ENCODE data around the gene CYP2D6. TPM values are rescaled to one million over a fixed set of nuclear protein-coding genes. Genes with fewer than 3 reads are reported as not detected.
"Not testable (repeated sequence)": the region's sequence is repeated elsewhere in the genome, so short reads cannot be mapped to it uniquely, and the experiment has no call there.

The CYP2D6 gene
- total RNA-seq, 2 experiments from 2014 or later, result 7.4 to 7.5 TPM

GRCh38 chr22:42145175-42145574, 14.6 kb upstream of the CYP2D6 start:
- intact Hi-C loops (cut with DNase I, micrococcal nuclease), result no loop called here
- ATAC-seq (ENCODE audit: poor library complexity) (no peak), DNase-seq (no peak)
- no peaks in the 10 kb centered on the region for H3K4me1 Mint-ChIP-seq (ENCODE audit: low read depth)
- H3K9me3 Mint-ChIP-seq, result no peaks in the 10 kb centered on the region
- TF ChIP-seq CTCF (IDR thresholded peaks at IDR 0.05), result no peak
- ChIA-PET POLR2A (no interaction called here), CTCF (no interaction called here)
- no peak overlapping the region for H3K4me3 ChIP-seq (ENCODE audit: low read length)
- no peaks in the 10 kb centered on the region for H3K9me3 ChIP-seq (ENCODE audit: control insufficient read depth in 1 of 2, insufficient read depth in 1 of 2, low read length in 2 of 2)
- no peak overlapping the region for H3K27ac ChIP-seq (ENCODE audit: low read depth in 1 of 2, low read length in 2 of 2)
- H3K4me3 Mint-ChIP-seq, result no peak overlapping the region
- no peaks in the 10 kb centered on the region for H3K4me1 ChIP-seq (ENCODE audit: insufficient read depth, low read length)
- H3K27ac Mint-ChIP-seq, result no peak overlapping the region
- peaks cover 11% of the 10 kb centered on the region for H3K36me3 ChIP-seq (ENCODE audit: insufficient read depth, low read length)
- H3K27me3 Mint-ChIP-seq, result no peaks in the 10 kb centered on the region
- H3K36me3 Mint-ChIP-seq (ENCODE audit: low read depth), result peaks cover 41% of the 10 kb centered on the region
- no peaks in the 10 kb centered on the region for H3K27me3 ChIP-seq (ENCODE audit: control insufficient read depth in 1 of 2, insufficient read depth in 2 of 2, low read length in 2 of 2)

- peaks cover 11% of the 10 kb centered on the region for H3K36me3 ChIP-seq (ENCODE audit: insufficient read depth, low read length)
- POLR2A ChIA-PET; H3K4me1 Mint-ChIP-seq (ENCODE audit: low read depth); ATAC-seq (ENCODE audit: poor library complexity); H3K9me3 Mint-ChIP-seq; H3K4me3 Mint-ChIP-seq; H3K27me3 ChIP-seq (ENCODE audit: control insufficient read depth in 1 of 2, insufficient read depth in 2 of 2, low read length in 2 of 2); H3K4me3 ChIP-seq (ENCODE audit: low read length); H3K4me1 ChIP-seq (ENCODE audit: insufficient read depth, low read length); H3K9me3 ChIP-seq (ENCODE audit: control insufficient read depth in 1 of 2, insufficient read depth in 1 of 2, low read length in 2 of 2); DNase-seq; intact Hi-C loops (cut with DNase I, micrococcal nuclease); H3K27ac ChIP-seq (ENCODE audit: low read depth in 1 of 2, low read length in 2 of 2); CTCF ChIA-PET; H3K27me3 Mint-ChIP-seq; H3K27ac Mint-ChIP-seq: not testable (repeated sequence)
- peaks cover 41% of the 10 kb centered on the region for H3K36me3 Mint-ChIP-seq (ENCODE audit: low read depth)
Measured at GRCh38 chr22:42143859-42144822, 13.5 kb upstream of the CYP2D6 start.

GRCh38 chr22:42142771-42143461, 12.3 kb upstream of the CYP2D6 start:
- Mint-ChIP-seq H3K27me3 (no peaks in the 10 kb centered on the region), H3K9me3 (no peaks in the 10 kb centered on the region), H3K4me1 (ENCODE audit: low read depth) (no peaks in the 10 kb centered on the region), H3K4me3 (no peak overlapping the region), H3K36me3 (ENCODE audit: low read depth) (peaks cover 40% of the 10 kb centered on the region), H3K27ac (no peak overlapping the region)
- no peaks in the 10 kb centered on the region for H3K4me1 ChIP-seq (ENCODE audit: insufficient read depth, low read length)
- H3K9me3 ChIP-seq (ENCODE audit: control insufficient read depth in 1 of 2, insufficient read depth in 1 of 2, low read length in 2 of 2), result no peaks in the 10 kb centered on the region
- no peaks in the 10 kb centered on the region for H3K27me3 ChIP-seq (ENCODE audit: control insufficient read depth in 1 of 2, insufficient read depth in 2 of 2, low read length in 2 of 2)
- H3K4me3 ChIP-seq (ENCODE audit: low read length), result no peak overlapping the region
- TF ChIP-seq CTCF (IDR thresholded peaks at IDR 0.05), result no peak
- no peak for ATAC-seq (ENCODE audit: poor library complexity)
- intact Hi-C loops (cut with DNase I, micrococcal nuclease), result no loop called here
- DNase-seq, result no peak
- ChIA-PET POLR2A (no interaction called here), CTCF (no interaction called here)
- peaks cover 6% of the 10 kb centered on the region for H3K36me3 ChIP-seq (ENCODE audit: insufficient read depth, low read length)
- no peak overlapping the region for H3K27ac ChIP-seq (ENCODE audit: low read depth in 1 of 2, low read length in 2 of 2)

GRCh38 chr22:42141307-42142057, 10.9 kb upstream of the CYP2D6 start:
- H3K27ac Mint-ChIP-seq; CTCF ChIA-PET; H3K4me1 Mint-ChIP-seq (ENCODE audit: low read depth); H3K27ac ChIP-seq (ENCODE audit: low read depth in 1 of 2, low read length in 2 of 2); H3K27me3 Mint-ChIP-seq; H3K4me3 ChIP-seq (ENCODE audit: low read length); H3K4me3 Mint-ChIP-seq; H3K4me1 ChIP-seq (ENCODE audit: insufficient read depth, low read length); H3K36me3 ChIP-seq (ENCODE audit: insufficient read depth, low read length); H3K9me3 ChIP-seq (ENCODE audit: control insufficient read depth in 1 of 2, insufficient read depth in 1 of 2, low read length in 2 of 2); ATAC-seq (ENCODE audit: poor library complexity); H3K9me3 Mint-ChIP-seq; POLR2A ChIA-PET; H3K27me3 ChIP-seq (ENCODE audit: control insufficient read depth in 1 of 2, insufficient read depth in 2 of 2, low read length in 2 of 2); DNase-seq; intact Hi-C loops (cut with DNase I, micrococcal nuclease): not testable (repeated sequence)
- peaks cover 30% of the 10 kb centered on the region for H3K36me3 Mint-ChIP-seq (ENCODE audit: low read depth)

- H3K27me3 Mint-ChIP-seq; DNase-seq; H3K27me3 ChIP-seq (ENCODE audit: control insufficient read depth in 1 of 2, insufficient read depth in 2 of 2, low read length in 2 of 2); H3K4me1 Mint-ChIP-seq (ENCODE audit: low read depth); POLR2A ChIA-PET; H3K36me3 ChIP-seq (ENCODE audit: insufficient read depth, low read length); intact Hi-C loops (cut with DNase I, micrococcal nuclease); H3K4me3 ChIP-seq (ENCODE audit: low read length); CTCF ChIA-PET; H3K9me3 ChIP-seq (ENCODE audit: control insufficient read depth in 1 of 2, insufficient read depth in 1 of 2, low read length in 2 of 2); H3K9me3 Mint-ChIP-seq; H3K27ac ChIP-seq (ENCODE audit: low read depth in 1 of 2, low read length in 2 of 2); H3K4me3 Mint-ChIP-seq; H3K4me1 ChIP-seq (ENCODE audit: insufficient read depth, low read length); ATAC-seq (ENCODE audit: poor library complexity); H3K27ac Mint-ChIP-seq: not testable (repeated sequence)
- peaks cover 22% of the 10 kb centered on the region for H3K36me3 Mint-ChIP-seq (ENCODE audit: low read depth)
Measured at GRCh38 chr22:42140153-42140552, 9.5 kb upstream of the CYP2D6 start.

Data from CD4-positive, alpha-beta T cell (primary cell).